Astrocyte (in vitro differentiated cells and primary cell): ENCODE results near the gene KMT2C. TPM values are rescaled to one million over a fixed set of nuclear protein-coding genes. Genes with fewer than 3 reads are reported as not detected.

Experiments
- DNase-seq: peaks from one replicate; pipeline ENCODE4 v3.0.0-alpha.2; 2010; ENCODE audit warnings: low read depth
- FAIRE-seq: peaks from 2 replicates; lab custom pipeline; 2011; peaks lifted over from hg19 to GRCh38; lab: Jason Lieb, UNC
- H2AFZ ChIP-seq: 2 replicates; pipeline ENCODE4 v1.6.0; 2012; ENCODE audit warnings: low read depth, low read length, inconsistent platforms
- H3K27ac ChIP-seq: 2 replicates; pipeline ENCODE4 v1.5.1; 2011; ENCODE audit warnings: low read depth, low read length, inconsistent platforms
- H3K27me3 ChIP-seq: 2 replicates; pipeline ENCODE4 v1.6.0; 2011; ENCODE audit warnings: low read length, inconsistent platforms; ENCODE audit not compliant: insufficient read depth
- H3K36me3 ChIP-seq: 2 replicates; pipeline ENCODE4 v1.5.1; 2011; ENCODE audit warnings: low read length, inconsistent platforms; ENCODE audit not compliant: insufficient read depth
- H3K4me1 ChIP-seq: 2 replicates; pipeline ENCODE4 v1.5.1; 2011; ENCODE audit warnings: low read length, inconsistent platforms; ENCODE audit not compliant: insufficient read depth
- H3K4me2 ChIP-seq: 2 replicates; pipeline ENCODE4 v1.6.0; 2012; ENCODE audit warnings: low read length, inconsistent platforms
- H3K4me3 ChIP-seq: 2 replicates; pipeline ENCODE4 v1.5.1; 2011; ENCODE audit warnings: low read depth, mild to moderate bottlenecking, low read length, inconsistent platforms; ENCODE audit not compliant: insufficient read depth
- H3K79me2 ChIP-seq: 2 replicates; pipeline ENCODE4 v1.6.0; 2012; ENCODE audit warnings: mild to moderate bottlenecking, low read length, inconsistent platforms; ENCODE audit not compliant: insufficient read depth
- H3K9ac ChIP-seq: 2 replicates; pipeline ENCODE4 v1.6.0; 2012; ENCODE audit warnings: mild to moderate bottlenecking, low read length, inconsistent platforms
- H3K9me3 ChIP-seq: 2 replicates; pipeline ENCODE4 v1.5.1; 2012; ENCODE audit warnings: low read depth, mild to moderate bottlenecking, low read length, inconsistent platforms; ENCODE audit not compliant: insufficient read depth
- H4K20me1 ChIP-seq: 2 replicates; pipeline ENCODE4 v1.6.0; 2012; ENCODE audit warnings: low read length, inconsistent platforms; ENCODE audit not compliant: insufficient read depth
- H3K27ac Mint-ChIP-seq: one replicate; pipeline ENCODE4 v1.8.0; 2021; ENCODE audit warnings: mild to moderate bottlenecking, mixed read lengths; ENCODE audit not compliant: unreplicated experiment
- H3K27me3 Mint-ChIP-seq: one replicate; pipeline ENCODE4 v1.8.0; 2021; ENCODE audit warnings: low read depth, mixed read lengths; ENCODE audit not compliant: unreplicated experiment
- H3K36me3 Mint-ChIP-seq: one replicate; pipeline ENCODE4 v1.8.0; 2021; ENCODE audit warnings: low read depth, mixed read lengths; ENCODE audit not compliant: unreplicated experiment
- H3K4me1 Mint-ChIP-seq: one replicate; pipeline ENCODE4 v1.8.0; 2021; ENCODE audit warnings: low read depth, mixed read lengths; ENCODE audit not compliant: unreplicated experiment
- H3K4me3 Mint-ChIP-seq: one replicate; pipeline ENCODE4 v1.8.0; 2021; ENCODE audit warnings: mild to moderate bottlenecking, moderate library complexity, mixed read lengths; ENCODE audit not compliant: unreplicated experiment
- H3K9me3 Mint-ChIP-seq: one replicate; pipeline ENCODE4 v1.8.0; 2021; ENCODE audit warnings: mild to moderate bottlenecking, mixed read lengths; ENCODE audit not compliant: unreplicated experiment
- CTCF ChIP-seq: IDR thresholded peaks from 2 replicates; pipeline ENCODE4 v1.5.1; 2011; ENCODE audit warnings: low read depth, mild to moderate bottlenecking, inconsistent platforms, low read length, moderate library complexity; ENCODE audit not compliant: insufficient read depth
- EZH2 ChIP-seq: IDR thresholded peaks from 2 replicates; pipeline ENCODE4 v1.6.1; 2012; ENCODE audit warnings: mild to moderate bottlenecking, low read length, inconsistent platforms; ENCODE audit not compliant: insufficient read depth
- total RNA-seq: library from RNA; stranded (reverse); gene quantifications from 2 replicates; pipeline ENCODE4 v1.2.1, GENCODE V29; 2021

KMT2C gene
- total RNA-seq, 1 donor from 2014 or later = 59.0 TPM

- H3K9me3 Mint-ChIP-seq = no peaks in the 10 kb centered on the region
- Histone ChIP-seq H3K4me2 (peak overlapping the region; percentile 75), H3K27ac (peak overlapping the region; percentile 8), H4K20me1 (peaks cover 45% of the 10 kb centered on the region), H3K9me3 (no peaks in the 10 kb centered on the region), H3K4me1 (peaks cover 16% of the 10 kb centered on the region), H3K79me2 (no peaks in the 10 kb centered on the region), H3K27me3 (no peaks in the 10 kb centered on the region), H3K9ac (no peak overlapping the region), H3K36me3 (peaks cover 28% of the 10 kb centered on the region), H3K4me3 (no peak overlapping the region), H2AFZ (no peak overlapping the region)
- H3K4me3 Mint-ChIP-seq = no peak overlapping the region
- H3K4me1 Mint-ChIP-seq = peaks cover 16% of the 10 kb centered on the region
- H3K36me3 Mint-ChIP-seq = peaks cover 39% of the 10 kb centered on the region
- DNase-seq = peak; percentile 4
- peak overlapping the region; percentile 55 for H3K27ac Mint-ChIP-seq
- no peak for FAIRE-seq
- H3K27me3 Mint-ChIP-seq = no peaks in the 10 kb centered on the region
- no peak for TF ChIP-seq EZH2
- TF ChIP-seq CTCF = no peak
These were observed 298.3 kb downstream of the KMT2C start for GRCh38 chr7:152137476-152138025.

- Histone ChIP-seq H3K27me3 (no peaks in the 10 kb centered on the region), H4K20me1 (peaks cover 39% of the 10 kb centered on the region), H3K9ac (peak overlapping the region; percentile 58), H3K36me3 (peaks cover 31% of the 10 kb centered on the region), H3K4me2 (peak overlapping the region; percentile 75), H3K79me2 (no peaks in the 10 kb centered on the region), H3K9me3 (no peaks in the 10 kb centered on the region), H3K4me3 (peak overlapping the region; percentile 14), H3K27ac (peak overlapping the region; percentile 47), H3K4me1 (peaks cover 16% of the 10 kb centered on the region), H2AFZ (no peak overlapping the region)
- H3K27ac Mint-ChIP-seq = peak overlapping the region; percentile 55
- peak; percentile 60 for DNase-seq
- peaks cover 37% of the 10 kb centered on the region for H3K36me3 Mint-ChIP-seq
- no peak for FAIRE-seq
- H3K9me3 Mint-ChIP-seq = no peaks in the 10 kb centered on the region
- no peaks in the 10 kb centered on the region for H3K27me3 Mint-ChIP-seq
- TF ChIP-seq CTCF (no peak), EZH2 (no peak)
- peak overlapping the region; percentile 30 for H3K4me3 Mint-ChIP-seq
- H3K4me1 Mint-ChIP-seq = peaks cover 16% of the 10 kb centered on the region
These were observed 299.1 kb downstream of the KMT2C start for GRCh38 chr7:152136686-152137085.

GRCh38 chr7:152133804-152134203, 302.0 kb downstream of the KMT2C start:
- H3K27ac Mint-ChIP-seq = peak overlapping the region; percentile 12
- no peaks in the 10 kb centered on the region for H3K27me3 ChIP-seq
- DNase-seq (no peak), FAIRE-seq (no peak)
- H3K9ac ChIP-seq = no peak overlapping the region
- no peaks in the 10 kb centered on the region for H3K9me3 ChIP-seq
- H3K4me3 ChIP-seq = no peak overlapping the region
- peaks cover 27% of the 10 kb centered on the region for H3K36me3 Mint-ChIP-seq
- no peak overlapping the region for H3K4me2 ChIP-seq
- H3K36me3 ChIP-seq = peaks cover 25% of the 10 kb centered on the region
- no peaks in the 10 kb centered on the region for H3K9me3 Mint-ChIP-seq
- H3K79me2 ChIP-seq = no peaks in the 10 kb centered on the region
- H3K4me3 Mint-ChIP-seq = no peak overlapping the region
- no peaks in the 10 kb centered on the region for H3K27me3 Mint-ChIP-seq
- H3K4me1 Mint-ChIP-seq = peaks cover 16% of the 10 kb centered on the region
- no peak overlapping the region for H3K27ac ChIP-seq
- peaks cover 21% of the 10 kb centered on the region for H4K20me1 ChIP-seq
- H2AFZ ChIP-seq = no peak overlapping the region
- H3K4me1 ChIP-seq = peaks cover 16% of the 10 kb centered on the region
- TF ChIP-seq CTCF (no peak), EZH2 (no peak)
